Measurements from ENCODE around the gene PEX26. TPM values are rescaled to one million over a fixed set of nuclear protein-coding genes. Genes with fewer than 3 reads are reported as not detected.

Gene PEX26
- total and polyA plus RNA-seq, 2 donors (not counting 3 experiments of a cell fraction or from before 2014, with no cell fraction given): 25.6 to 44.4 TPM

- ChIA-PET CTCF (interaction anchor here (1.2 to 1.8 kb wide), 3 partner anchors 11 to 35 kb away, joined by 3 to 6 read pairs (median 3); no protein-coding TSS in a partner anchor), POLR2A (no interaction called here)
- Histone ChIP-seq H4K20me1 (replicated peaks; ENCODE audit: control insufficient read depth, extremely low read depth, insufficient read depth, low read length) (no peaks in the 10 kb centered on the region), H3K9me1 (replicated peaks; ENCODE audit: control insufficient read depth, extremely low read depth, insufficient read depth, low read length) (no peaks in the 10 kb centered on the region), H3K27ac (ENCODE audit: insufficient read depth, low read depth, low read length) (no peak overlapping the region), H3K36me3 (ENCODE audit: control insufficient read depth in 2 of 2, extremely low read depth in 1 of 2, insufficient read depth in 2 of 2, low read length in 2 of 2) (no peaks in the 10 kb centered on the region), H3K9ac (replicated peaks; ENCODE audit: extremely low read depth, insufficient read depth, low read length) (peak overlapping the region; percentile 31), H2AFZ (ENCODE audit: low read depth, low read length) (peak overlapping the region; percentile 94), H3K4me3 (replicated peaks in 1 of 3; ENCODE audit: insufficient read depth in 1 of 3, low read depth in 1 of 3, low read length in 3 of 3) (peak overlapping the region; percentile 39 to 67 (median 39)), H3K79me2 (ENCODE audit: control insufficient read depth, insufficient read depth, low read length) (no peaks in the 10 kb centered on the region), H3K27me3 (ENCODE audit: control insufficient read depth in 2 of 2, insufficient read depth in 2 of 2, low read length in 2 of 2) (no peaks in the 10 kb centered on the region), H3K9me3 (replicated peaks; ENCODE audit: control insufficient read depth, insufficient read depth, low read length) (no peaks in the 10 kb centered on the region), H3K4me1 (ENCODE audit: control insufficient read depth, extremely low read depth, insufficient read depth, low read length) (peaks cover 19% of the 10 kb centered on the region), H3K4me2 (ENCODE audit: insufficient read depth, low read length) (peak overlapping the region; percentile 62)
- dilution Hi-C loops (cut with MboI; ENCODE audit: extremely low pct_ligation_motif_present, low sequenced_read_pairs): no loop called here
- no TSS peak for BruUV-seq (replicated peaks)
- DNase-seq (ENCODE audit: low read depth, low spot score) (peak; percentile 4), FAIRE-seq (no peak)
- intact Hi-C loops (cut with micrococcal nuclease): no loop called here
- TF ChIP-seq CTCF (IDR thresholded peaks at IDR 0.05; ENCODE audit: extremely low read depth in 1 of 2, insufficient read depth in 1 of 2, low read depth in 1 of 2, low read length in 2 of 2) (no peak), FOS (IDR thresholded peaks at IDR 0.05; ENCODE audit: borderline replicate concordance, insufficient read depth, low read length) (no peak), POLR2AphosphoS5 (IDR thresholded peaks at IDR 0.05; ENCODE audit: insufficient read depth, low read depth, low read length) (no peak), JUN (IDR thresholded peaks at IDR 0.05; ENCODE audit: borderline replicate concordance, insufficient read depth, insufficient read length, low read depth) (no peak), MAX (IDR thresholded peaks at IDR 0.05; ENCODE audit: insufficient read depth, insufficient read length) (no peak), EZH2 (IDR thresholded peaks at IDR 0.05; ENCODE audit: borderline replicate concordance, low read depth, low read length, severe bottlenecking) (no peak)
Measured at GRCh38 chr22:18110954-18111758, 33.4 kb downstream of the PEX26 start.

All from endothelial cell of umbilical vein (primary cell).